IMR-90 (cell line): Measurements from ENCODE around the gene SOX5. TPM values are rescaled to one million over a fixed set of nuclear protein-coding genes. Genes with fewer than 3 reads are reported as not detected.

ENCODE experiments used
- ATAC-seq: fragments of 200-7000 bp; cut with Tn5 transposase; 2 replicates; pipeline ENCODE4 v1.9.1; 2020; ENCODE audit warnings: low read depth, mild to moderate bottlenecking, moderate library complexity
- BruUV-seq: library from RNA; stranded (reverse); fragments of 400-500 nt; replicated peaks from 2 replicates; lab custom pipeline; 2021; lab: Mats Ljungman, UMichigan
- CTCF ChIA-PET: fragments of 300-600 bp; formaldehyde crosslinking; extraction: SDS; loops from one replicate; lab custom pipeline; 2021; ENCODE audit warnings: antibody characterized with exemption; lab: Yijun Ruan, JAX
- POLR2A ChIA-PET: fragments of 300-600 bp; sonication (Branson Sonifier 250); formaldehyde crosslinking; loops from one replicate; lab custom pipeline; 2022; ENCODE audit warnings: antibody characterized with exemption; ENCODE audit not compliant: unreplicated experiment; lab: Charles Lee
- DNase-seq: peaks from one replicate; pipeline ENCODE4 v3.0.0; 2013
- H2AFZ ChIP-seq: replicated peaks from 2 replicates; pipeline ENCODE3; 2013; ENCODE audit warnings: low read length, mild to moderate bottlenecking; ENCODE audit not compliant: poor library complexity
- H2AK5ac ChIP-seq: 2 replicates; pipeline ENCODE4 v1.6.1; 2013; ENCODE audit warnings: low read depth, low read length, inconsistent platforms
- H2AK9ac ChIP-seq: replicated peaks from 2 replicates; pipeline ENCODE3; 2013; ENCODE audit warnings: mild to moderate bottlenecking, low read depth, low read length, moderate library complexity; ENCODE audit not compliant: poor library complexity
- H2BK120ac ChIP-seq: 2 replicates; pipeline ENCODE4 v1.6.1; 2013; ENCODE audit warnings: low read depth, low read length, inconsistent platforms
- H2BK15ac ChIP-seq: 3 replicates; pipeline ENCODE4 v1.6.1; 2013; ENCODE audit warnings: low read depth, low read length, inconsistent platforms
- H2BK20ac ChIP-seq: 2 replicates; pipeline ENCODE4 v1.6.1; 2013; ENCODE audit warnings: low read depth, mild to moderate bottlenecking, inconsistent platforms, low read length, moderate library complexity
- H2BK5ac ChIP-seq: 2 replicates; pipeline ENCODE4 v1.6.1; 2013; ENCODE audit warnings: mild to moderate bottlenecking, low read depth, low read length, inconsistent platforms; ENCODE audit not compliant: poor library complexity, severe bottlenecking
- H3K14ac ChIP-seq: replicated peaks from 2 replicates; pipeline ENCODE4 v1.6.1; 2013; ENCODE audit warnings: low read depth, low read length, inconsistent platforms
- H3K18ac ChIP-seq: 2 replicates; pipeline ENCODE4 v1.6.1; 2013; ENCODE audit warnings: low read depth, low read length, control low read depth
- H3K23ac ChIP-seq: 2 replicates; pipeline ENCODE4 v1.6.1; 2013; ENCODE audit warnings: low read depth, low read length, inconsistent platforms
- H3K27ac ChIP-seq: 2 replicates; pipeline ENCODE4 v1.5.1; 2013; ENCODE audit warnings: mild to moderate bottlenecking, control low read depth, low read length; ENCODE audit not compliant: insufficient read depth
- H3K27me3 ChIP-seq: 2 replicates; pipeline ENCODE4 v1.6.1; 2013; ENCODE audit warnings: low read length; ENCODE audit not compliant: control insufficient read depth, insufficient read depth
- H3K36me3 ChIP-seq: 2 replicates; pipeline ENCODE4 v1.6.1; 2013; ENCODE audit warnings: low read length, mixed read lengths; ENCODE audit not compliant: control insufficient read depth, insufficient read depth
- H3K4ac ChIP-seq: 2 replicates; pipeline ENCODE4 v1.6.1; 2013; ENCODE audit warnings: low read depth, low read length, inconsistent platforms
- H3K4me1 ChIP-seq: 2 replicates; pipeline ENCODE4 v1.6.1; 2013; ENCODE audit warnings: low read length, mixed read lengths; ENCODE audit not compliant: control insufficient read depth, insufficient read depth
- H3K4me2 ChIP-seq: 2 replicates; pipeline ENCODE4 v1.6.1; 2013; ENCODE audit warnings: low read depth, mild to moderate bottlenecking, control low read depth, low read length, moderate library complexity
- H3K4me3 ChIP-seq: 2 replicates; pipeline ENCODE4 v1.5.1; 2013; ENCODE audit warnings: low read depth, mild to moderate bottlenecking, control low read depth, low read length, moderate library complexity; ENCODE audit not compliant: insufficient read depth
- H3K56ac ChIP-seq: 2 replicates; pipeline ENCODE4 v1.6.1; 2013; ENCODE audit warnings: low read length, inconsistent platforms; ENCODE audit not compliant: insufficient read depth; ENCODE audit errors: extremely low read depth
- H3K79me1 ChIP-seq, 2 experiments: 2 replicates each; pipeline ENCODE4 v1.6.1; 2013; ENCODE audit warnings: low read length in 2 of 2, inconsistent platforms in 1 of 2, low read depth in 1 of 2
- H3K9ac ChIP-seq: 2 replicates; pipeline ENCODE4 v1.6.1; 2013; ENCODE audit warnings: low read depth, low read length, control low read depth
- H3K9me1 ChIP-seq: 2 replicates; pipeline ENCODE4 v1.6.1; 2013; ENCODE audit warnings: low read length, inconsistent platforms; ENCODE audit not compliant: insufficient read depth
- H3K9me3 ChIP-seq: 2 replicates; pipeline ENCODE4 v1.6.1; 2013; ENCODE audit warnings: low read length; ENCODE audit not compliant: control insufficient read depth, insufficient read depth
- H4K20me1 ChIP-seq: 2 replicates; pipeline ENCODE4 v1.6.1; 2013; ENCODE audit warnings: low read length, inconsistent platforms; ENCODE audit not compliant: insufficient read depth
- H4K5ac ChIP-seq: 2 replicates; pipeline ENCODE4 v1.6.1; 2013; ENCODE audit warnings: mild to moderate bottlenecking, low read depth, low read length, control low read depth
- H4K8ac ChIP-seq, 2 experiments: 2 replicates each; pipeline ENCODE4 v1.6.1; 2013; ENCODE audit warnings: low read depth in 2 of 2, low read length in 2 of 2, control low read depth in 1 of 2, inconsistent platforms in 1 of 2
- H4K91ac ChIP-seq: 2 replicates; pipeline ENCODE4 v1.6.1; 2013; ENCODE audit warnings: low read depth, low read length, inconsistent platforms; ENCODE audit not compliant: insufficient read depth
- BHLHE40 ChIP-seq: fragments of 150-350 bp; IDR thresholded peaks from 2 replicates; pipeline ENCODE4 v1.6.1; 2016; ENCODE audit warnings: mild to moderate bottlenecking, low read depth, low read length
- FOS ChIP-seq: fragments of 150-350 bp; IDR thresholded peaks from 2 replicates; pipeline ENCODE4 v1.6.1; 2016; ENCODE audit warnings: low read depth, low read length
- NFE2L2 ChIP-seq: fragments of 150-350 bp; IDR thresholded peaks from 2 replicates; pipeline ENCODE4 v1.6.1; 2016; ENCODE audit warnings: low read depth, mild to moderate bottlenecking, low read length
- RAD21 ChIP-seq: IDR thresholded peaks from 2 replicates; pipeline ENCODE4 v1.6.1; 2012; ENCODE audit warnings: low read length, improper control_type of control experiment
- RCOR1 ChIP-seq: IDR thresholded peaks from 2 replicates; pipeline ENCODE4 v1.6.1; 2012; ENCODE audit warnings: mild to moderate bottlenecking, low read length, improper control_type of control experiment; ENCODE audit not compliant: insufficient replicate concordance
- dilution Hi-C: fragments of 300-500 bp; cut with HindIII; formaldehyde crosslinking; loops from one replicate; pipeline ENCODE4 v1.14.3; 2018; ENCODE audit warnings: low sequenced_read_pairs; ENCODE audit not compliant: unreplicated experiment
- in situ Hi-C: fragments of 300-500 bp; cut with MboI; formaldehyde crosslinking; loops from 3 replicates; pipeline ENCODE4 v1.14.3; 2019; ENCODE audit warnings: low sequenced_read_pairs, inconsistent platforms, mixed read lengths
- intact Hi-C: fragments of 100-400 bp; cut with micrococcal nuclease; formaldehyde crosslinking; loops from 2 replicates; pipeline ENCODE4 v1.10.0; 2022
- polyA plus RNA-seq, 3 experiments: library from polyadenylated mRNA; depleted of rRNA; stranded (reverse); fragments of >200 nt; gene quantifications; 2 replicates each; pipeline ENCODE4 v1.2.3, GENCODE V29; 2012; ENCODE audit warnings: low replicate concordance in 1 of 3
- total RNA-seq: library from RNA; depleted of rRNA; stranded (reverse); fragments of >200 nt; gene quantifications from 2 replicates; pipeline ENCODE4 v1.2.3, GENCODE V29; 2012
- TF ChIP-seq, protein P1 (sequence below): conservative IDR thresholded peaks from 2 replicates; pipeline ENCODE4 v1.5.1; 2012; ENCODE audit warnings: mild to moderate bottlenecking, low read depth, low read length, improper control_type of control experiment

SOX5 gene
- total and polyA plus RNA-seq, 2 of the 4 experiments (the other 2 are of a cell fraction), result 1.1 to 13.1 TPM

DNA sequence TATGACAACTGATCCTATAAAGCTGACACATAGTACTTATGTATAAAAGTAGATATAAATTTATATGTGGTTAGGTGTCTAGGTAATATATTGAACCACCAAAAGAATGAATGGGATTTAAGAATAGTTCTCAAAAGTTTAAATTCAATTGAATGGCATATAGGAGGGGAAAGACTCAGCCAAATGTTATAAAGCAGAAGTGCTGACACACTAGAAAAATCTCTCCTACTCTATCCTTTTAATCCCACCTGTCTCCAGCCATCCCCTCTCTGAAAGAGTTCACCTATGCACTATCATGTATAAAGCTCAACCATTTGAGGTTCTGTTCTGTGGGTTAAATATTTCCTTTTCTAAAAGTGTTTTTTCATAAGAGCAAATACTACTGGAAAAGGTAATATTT is 400.7 kb downstream of the SOX5 start:
- H3K9me1 ChIP-seq, result no peaks in the 10 kb centered on the region
- H2BK5ac ChIP-seq, result no peak overlapping the region
- H3K4me1 ChIP-seq, result no peaks in the 10 kb centered on the region
- H3K56ac ChIP-seq, result no peak overlapping the region
- H3K27ac ChIP-seq, result no peak overlapping the region
- intact Hi-C loops (no loop called here), dilution Hi-C loops (no loop called here), in situ Hi-C loops (no loop called here)
- no peak overlapping the region for H2AFZ ChIP-seq
- no peaks in the 10 kb centered on the region for H3K9me3 ChIP-seq
- no peak overlapping the region for H2BK120ac ChIP-seq
- no peak overlapping the region for H4K91ac ChIP-seq
- H3K27me3 ChIP-seq, result no peaks in the 10 kb centered on the region
- CTCF ChIA-PET, result no interaction called here
- H4K20me1 ChIP-seq, result no peaks in the 10 kb centered on the region
- TF ChIP-seq RAD21, result no peak
- no peak for TF ChIP-seq FOS
- TF ChIP-seq, protein P1, sequence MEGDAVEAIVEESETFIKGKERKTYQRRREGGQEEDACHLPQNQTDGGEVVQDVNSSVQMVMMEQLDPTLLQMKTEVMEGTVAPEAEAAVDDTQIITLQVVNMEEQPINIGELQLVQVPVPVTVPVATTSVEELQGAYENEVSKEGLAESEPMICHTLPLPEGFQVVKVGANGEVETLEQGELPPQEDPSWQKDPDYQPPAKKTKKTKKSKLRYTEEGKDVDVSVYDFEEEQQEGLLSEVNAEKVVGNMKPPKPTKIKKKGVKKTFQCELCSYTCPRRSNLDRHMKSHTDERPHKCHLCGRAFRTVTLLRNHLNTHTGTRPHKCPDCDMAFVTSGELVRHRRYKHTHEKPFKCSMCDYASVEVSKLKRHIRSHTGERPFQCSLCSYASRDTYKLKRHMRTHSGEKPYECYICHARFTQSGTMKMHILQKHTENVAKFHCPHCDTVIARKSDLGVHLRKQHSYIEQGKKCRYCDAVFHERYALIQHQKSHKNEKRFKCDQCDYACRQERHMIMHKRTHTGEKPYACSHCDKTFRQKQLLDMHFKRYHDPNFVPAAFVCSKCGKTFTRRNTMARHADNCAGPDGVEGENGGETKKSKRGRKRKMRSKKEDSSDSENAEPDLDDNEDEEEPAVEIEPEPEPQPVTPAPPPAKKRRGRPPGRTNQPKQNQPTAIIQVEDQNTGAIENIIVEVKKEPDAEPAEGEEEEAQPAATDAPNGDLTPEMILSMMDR, result no peak
- no peak for TF ChIP-seq RCOR1
- TF ChIP-seq BHLHE40, result no peak
- TF ChIP-seq NFE2L2, result no peak
- ATAC-seq (no peak), DNase-seq (no peak)
- H2AK9ac ChIP-seq, result no peak overlapping the region
- POLR2A ChIA-PET, result no interaction called here
- no peak overlapping the region for H2BK15ac ChIP-seq
- no peak overlapping the region for H3K14ac ChIP-seq
- no TSS peak for BruUV-seq
- H3K4me2 ChIP-seq, result no peak overlapping the region
- no peak overlapping the region for H3K23ac ChIP-seq
- no peak overlapping the region for H2BK20ac ChIP-seq
- H3K18ac ChIP-seq, result no peak overlapping the region
- no peaks in the 10 kb centered on the region for H3K79me1 ChIP-seq
- H2AK5ac ChIP-seq, result no peak overlapping the region
- H3K9ac ChIP-seq, result no peak overlapping the region
- no peak overlapping the region for H3K4me3 ChIP-seq
- no peak overlapping the region for H3K4ac ChIP-seq
- no peak overlapping the region for H4K5ac ChIP-seq
- H3K36me3 ChIP-seq, result no peaks in the 10 kb centered on the region
- H4K8ac ChIP-seq, result no peak overlapping the region
